Motor neuron (in vitro differentiated cells): ENCODE data around the gene PPIB. TPM values are rescaled to one million over a fixed set of nuclear protein-coding genes. Genes with fewer than 3 reads are reported as not detected.

Source experiments
- total RNA-seq, 8 experiments: library from RNA; unstranded; fragments of 300-600 nt; gene quantifications; 2 replicates each; pipeline versions ENCODE4 v1.2.3 to v1.2.4, GENCODE V29; 2022

PPIB gene
- total RNA-seq, 8 experiments from 2014 or later: 281 to 1,089 (median 441) TPM

Other genes with a start within 250 kb of the PPIB start
- gene DAPK2, start 116.5 kb downstream of the PPIB start, total RNA-seq: 10 to 100 TPM in 1 of 8 experiments, 1 to 10 TPM in 4, under 1 TPM in 3; 0.22 to 20.8 (median 1.5) TPM
- 100 to 1,000 TPM in 2 of 8 experiments, 10 to 100 TPM in 6; 42.0 to 106 (median 74.5) TPM for gene CIAO2A, start 69.2 kb downstream of the PPIB start, total RNA-seq
- 100 to 1,000 TPM in 1 of 8 experiments, 10 to 100 TPM in 7; 18.4 to 106 (median 41.6) TPM for gene SNX1, start 67.0 kb downstream of the PPIB start, total RNA-seq
- gene SNX22, start 11.3 kb downstream of the PPIB start, total RNA-seq: 1 to 10 TPM; 1.7 to 6.0 (median 3.4) TPM
- gene CSNK1G1, start 193.2 kb upstream of the PPIB start, total RNA-seq: 10 to 100 TPM; 12.3 to 30.8 (median 25.4) TPM
- 10 to 100 TPM in 3 of 8 experiments, 1 to 10 TPM in 4, not detected in 1; 2.4 to 81.1 (median 4.9) TPM for gene PCLAF, start 218.4 kb upstream of the PPIB start, total RNA-seq
- gene TRIP4, start 224.8 kb upstream of the PPIB start, total RNA-seq: 10 to 100 TPM in 6 of 8 experiments, 1 to 10 TPM in 2; 9.6 to 21.9 (median 13.4) TPM